ENCODE data around the gene ZNF212. TPM values are rescaled to one million over a fixed set of nuclear protein-coding genes. Genes with fewer than 3 reads are reported as not detected.
"Not testable (repeated sequence)": the region's sequence is repeated elsewhere in the genome, so short reads cannot be mapped to it uniquely, and the experiment has no call there.

The ZNF212 gene
- total RNA-seq, 1 donor from 2014 or later: 8.8 TPM

DNA sequence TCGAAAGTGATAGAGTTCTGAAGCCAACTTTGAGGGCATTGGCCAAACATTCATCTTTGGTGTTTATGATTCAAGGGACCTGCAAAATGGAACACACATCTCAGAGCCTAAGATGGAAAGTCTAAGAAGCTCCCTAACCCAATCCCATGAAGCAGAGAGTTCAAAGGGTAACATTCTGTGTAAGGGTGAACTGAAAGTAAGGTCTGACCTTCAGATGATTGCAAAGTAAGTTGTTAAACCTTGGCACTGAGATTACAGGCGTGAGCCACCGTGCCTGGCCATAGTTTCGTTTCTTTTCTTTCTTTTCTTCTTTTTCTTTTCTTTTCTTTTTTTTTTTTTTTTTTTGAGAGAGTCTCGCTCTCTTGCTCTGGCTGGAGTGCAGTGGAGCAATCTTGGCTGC is 2.2 kb downstream of the ZNF212 start:
- intact Hi-C loops (cut with DNase I): no loop called here
- Histone ChIP-seq H3K27ac (no peak overlapping the region), H3K4me1 (peaks cover 27% of the 10 kb centered on the region), H3K27me3 (no peaks in the 10 kb centered on the region), H3K4me3 (no peak overlapping the region), H3K9me3 (no peaks in the 10 kb centered on the region), H3K36me3 (no peaks in the 10 kb centered on the region)
- TF ChIP-seq, protein P1, sequence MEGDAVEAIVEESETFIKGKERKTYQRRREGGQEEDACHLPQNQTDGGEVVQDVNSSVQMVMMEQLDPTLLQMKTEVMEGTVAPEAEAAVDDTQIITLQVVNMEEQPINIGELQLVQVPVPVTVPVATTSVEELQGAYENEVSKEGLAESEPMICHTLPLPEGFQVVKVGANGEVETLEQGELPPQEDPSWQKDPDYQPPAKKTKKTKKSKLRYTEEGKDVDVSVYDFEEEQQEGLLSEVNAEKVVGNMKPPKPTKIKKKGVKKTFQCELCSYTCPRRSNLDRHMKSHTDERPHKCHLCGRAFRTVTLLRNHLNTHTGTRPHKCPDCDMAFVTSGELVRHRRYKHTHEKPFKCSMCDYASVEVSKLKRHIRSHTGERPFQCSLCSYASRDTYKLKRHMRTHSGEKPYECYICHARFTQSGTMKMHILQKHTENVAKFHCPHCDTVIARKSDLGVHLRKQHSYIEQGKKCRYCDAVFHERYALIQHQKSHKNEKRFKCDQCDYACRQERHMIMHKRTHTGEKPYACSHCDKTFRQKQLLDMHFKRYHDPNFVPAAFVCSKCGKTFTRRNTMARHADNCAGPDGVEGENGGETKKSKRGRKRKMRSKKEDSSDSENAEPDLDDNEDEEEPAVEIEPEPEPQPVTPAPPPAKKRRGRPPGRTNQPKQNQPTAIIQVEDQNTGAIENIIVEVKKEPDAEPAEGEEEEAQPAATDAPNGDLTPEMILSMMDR (IDR thresholded peaks at IDR 0.05): no peak
- TF ChIP-seq POLR2AphosphoS5 (IDR thresholded peaks at IDR 0.05; ENCODE audit: insufficient read depth in 1 of 2, low read depth in 1 of 2): no peak
- TF ChIP-seq POLR2A (IDR thresholded peaks at IDR 0.05): no peak
- DNase-seq (ENCODE audit: extremely low spot score in 2 of 2): no peak

DNA sequence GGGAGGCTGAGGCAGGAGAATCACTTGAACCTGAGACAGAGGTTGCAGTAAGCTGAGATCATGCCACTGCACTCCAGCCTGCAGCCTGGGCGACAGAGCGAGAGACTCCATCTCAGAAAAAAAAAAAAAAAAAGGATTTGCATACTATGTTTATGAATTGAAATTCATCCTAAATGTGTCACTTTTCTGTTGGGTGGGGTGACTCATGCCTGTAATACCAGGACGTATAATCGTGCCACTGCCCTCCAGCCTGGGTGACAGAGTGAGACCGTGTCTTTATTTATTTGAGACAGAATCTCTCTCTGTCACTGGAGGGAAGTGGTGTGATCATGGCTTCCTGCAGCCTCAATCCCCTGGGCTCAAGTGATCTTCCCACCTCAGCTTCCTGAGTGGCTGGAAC is 5.8 kb downstream of the ZNF212 start:
- Histone ChIP-seq H3K4me1 (peaks cover 24% of the 10 kb centered on the region), H3K36me3 (peaks cover 0 to 3% of the 10 kb centered on the region in 2 donors), H3K9me3 (no peaks in the 10 kb centered on the region), H3K27ac (no peak overlapping the region), H3K27me3 (no peaks in the 10 kb centered on the region), H3K4me3 (no peak overlapping the region)
- no peak for TF ChIP-seq POLR2AphosphoS5 (IDR thresholded peaks at IDR 0.05; ENCODE audit: insufficient read depth in 1 of 2, low read depth in 1 of 2)
- TF ChIP-seq POLR2A (IDR thresholded peaks at IDR 0.05): no peak
- TF ChIP-seq, protein P1 (IDR thresholded peaks at IDR 0.05): no peak
- DNase-seq (ENCODE audit: extremely low spot score in 2 of 2): no peak
- intact Hi-C loops (cut with DNase I): no loop called here

DNA sequence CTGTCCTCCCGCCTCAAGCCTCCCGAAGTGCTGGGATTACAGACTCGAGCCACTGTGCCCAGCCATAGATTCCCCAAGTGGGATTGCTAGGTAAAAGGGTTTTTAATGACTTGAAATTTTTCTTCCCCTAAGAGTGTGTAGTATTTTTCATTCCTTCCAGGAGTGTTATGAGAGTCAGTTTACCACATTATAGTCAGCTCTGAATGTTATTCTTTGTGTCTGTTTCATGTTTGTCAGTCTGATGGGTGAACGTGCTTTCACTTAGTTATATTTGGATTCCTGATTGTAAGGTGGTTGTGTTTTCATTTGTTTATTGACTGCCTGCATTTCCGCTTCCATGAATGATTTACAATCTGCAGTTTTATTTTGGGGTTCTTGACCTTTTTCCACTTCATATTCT is 6.3 kb downstream of the ZNF212 start:
- intact Hi-C loops (cut with DNase I): no loop called here
- H3K27ac ChIP-seq: no peak overlapping the region
- H3K27me3 ChIP-seq: no peaks in the 10 kb centered on the region
- peaks cover 19% of the 10 kb centered on the region for H3K4me1 ChIP-seq
- H3K36me3 ChIP-seq: peaks cover 0 to 8% of the 10 kb centered on the region in 2 donors
- no peak overlapping the region for H3K4me3 ChIP-seq
- no peak for DNase-seq (ENCODE audit: extremely low spot score in 2 of 2)
- TF ChIP-seq, protein P1 (IDR thresholded peaks at IDR 0.05): no peak
- TF ChIP-seq POLR2AphosphoS5 (IDR thresholded peaks at IDR 0.05; ENCODE audit: insufficient read depth in 1 of 2, low read depth in 1 of 2): no peak
- TF ChIP-seq POLR2A (IDR thresholded peaks at IDR 0.05): no peak
- no peaks in the 10 kb centered on the region for H3K9me3 ChIP-seq

DNA sequence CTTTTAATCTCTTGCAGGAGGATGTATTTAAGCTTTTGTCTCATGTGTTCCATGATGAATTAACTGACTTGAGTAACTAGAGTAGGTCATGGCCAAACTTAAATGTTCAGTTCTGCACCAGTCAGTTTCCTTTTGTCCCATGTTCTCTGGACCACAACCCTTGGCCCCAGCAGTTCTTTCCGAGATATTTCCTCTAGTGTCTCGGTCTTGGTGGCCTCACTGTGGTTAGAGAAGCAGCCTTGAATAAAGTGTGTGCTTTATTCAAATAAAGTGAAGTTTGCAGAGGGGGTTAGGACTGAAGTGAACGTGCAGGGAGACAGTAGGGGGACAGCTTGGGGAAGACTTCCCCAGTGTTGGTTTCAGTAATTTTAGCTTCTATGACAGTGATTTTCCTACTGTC is 9.3 kb downstream of the ZNF212 start:
- Histone ChIP-seq H3K9me3 (no peaks in the 10 kb centered on the region), H3K27ac (no peak overlapping the region), H3K4me1 (peaks cover 8% of the 10 kb centered on the region), H3K36me3 (peaks cover 6 to 35% of the 10 kb centered on the region in 2 donors), H3K4me3 (no peak overlapping the region), H3K27me3 (no peaks in the 10 kb centered on the region)
- no peak for DNase-seq (ENCODE audit: extremely low spot score in 2 of 2)
- intact Hi-C loops (cut with DNase I): no loop called here
- TF ChIP-seq, protein P1 (IDR thresholded peaks at IDR 0.05): no peak
- no peak for TF ChIP-seq POLR2A (IDR thresholded peaks at IDR 0.05)
- no peak for TF ChIP-seq POLR2AphosphoS5 (IDR thresholded peaks at IDR 0.05; ENCODE audit: insufficient read depth in 1 of 2, low read depth in 1 of 2)

DNA sequence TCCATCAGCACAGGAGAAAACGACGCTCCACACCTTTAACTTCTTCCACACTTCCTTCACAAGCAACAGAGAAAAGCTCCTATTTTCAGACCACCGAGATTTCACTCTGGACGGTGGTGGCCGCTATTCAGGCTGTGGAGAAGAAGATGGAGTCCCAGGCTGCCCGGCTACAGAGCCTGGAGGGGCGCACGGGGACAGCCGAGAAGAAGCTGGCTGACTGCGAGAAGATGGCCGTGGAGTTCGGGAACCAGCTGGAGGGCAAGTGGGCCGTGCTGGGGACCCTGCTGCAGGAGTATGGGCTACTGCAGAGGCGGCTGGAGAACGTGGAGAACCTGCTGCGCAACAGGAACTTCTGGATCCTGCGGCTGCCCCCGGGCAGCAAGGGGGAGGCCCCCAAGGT is 10.7 kb downstream of the ZNF212 start:
- H3K27ac ChIP-seq; H3K4me3 ChIP-seq; H3K27me3 ChIP-seq; H3K4me1 ChIP-seq; DNase-seq (ENCODE audit: extremely low spot score in 2 of 2); H3K9me3 ChIP-seq; intact Hi-C loops (cut with DNase I): not testable (repeated sequence)
- peaks cover 6 to 43% of the 10 kb centered on the region in 2 donors for H3K36me3 ChIP-seq

DNA sequence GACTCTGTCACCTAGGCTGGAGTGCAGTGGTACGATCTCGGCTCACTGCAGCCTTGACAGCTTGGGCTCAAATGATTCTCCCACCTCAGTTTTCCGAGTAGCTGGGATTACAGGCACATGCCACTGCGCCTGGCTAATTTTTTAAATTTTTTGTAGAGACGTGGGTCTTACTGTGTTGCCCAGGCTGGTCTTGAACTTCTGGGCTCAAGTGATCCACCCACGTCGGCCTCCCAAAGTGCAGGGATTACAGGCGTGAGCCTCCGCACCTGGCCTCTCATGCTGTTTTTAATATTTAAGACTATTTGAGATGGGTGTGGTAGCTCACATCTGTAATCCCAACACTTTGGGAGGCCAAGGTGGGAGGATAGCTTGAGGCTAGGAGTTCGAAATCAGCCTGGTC is 12.1 kb downstream of the ZNF212 start:
- intact Hi-C loops (cut with DNase I); H3K27ac ChIP-seq; H3K4me3 ChIP-seq; H3K27me3 ChIP-seq; H3K4me1 ChIP-seq; DNase-seq (ENCODE audit: extremely low spot score in 2 of 2); H3K9me3 ChIP-seq: not testable (repeated sequence)
- H3K36me3 ChIP-seq: peaks cover 6 to 43% of the 10 kb centered on the region in 2 donors
